Measurements from ENCODE around the gene CLUH.

DNA sequence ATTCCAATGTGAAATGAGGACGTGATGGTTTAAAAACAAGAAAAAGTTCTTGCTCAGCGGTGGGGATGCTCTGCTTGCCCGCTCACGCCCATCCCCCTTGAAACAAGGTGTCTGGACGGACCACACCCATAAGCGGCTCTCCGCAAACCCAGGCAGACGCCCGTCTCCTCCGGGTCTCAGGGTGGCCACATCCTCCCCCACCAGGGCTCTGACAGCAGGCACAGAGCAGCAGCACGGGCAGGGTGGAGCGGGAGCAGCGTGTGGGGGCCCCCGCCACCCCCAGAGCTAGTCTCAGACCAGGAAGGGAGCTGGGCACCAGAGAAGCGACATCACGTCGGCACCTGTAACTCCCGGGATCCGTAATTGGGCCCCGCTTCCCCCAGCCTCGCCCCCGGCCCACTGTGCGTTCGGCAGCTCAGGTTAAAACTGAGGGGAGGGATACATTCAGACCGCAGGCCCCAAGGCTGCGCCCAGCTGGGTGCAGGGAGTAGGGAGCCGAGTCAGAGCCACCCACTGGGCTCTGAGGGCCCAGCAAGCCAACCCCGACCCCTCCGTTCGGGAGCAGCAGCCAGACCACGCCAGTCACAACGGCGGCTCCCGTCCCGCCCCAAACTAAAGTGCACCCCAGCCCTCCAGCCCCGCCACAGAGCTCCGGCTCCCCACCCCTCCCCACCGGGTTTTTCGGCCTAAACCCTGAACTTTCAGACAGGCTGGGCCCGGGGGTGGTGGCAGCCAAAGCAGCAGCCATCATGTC, 22.0 kb downstream of the CLUH start:
- TF ChIP-seq, protein P1, sequence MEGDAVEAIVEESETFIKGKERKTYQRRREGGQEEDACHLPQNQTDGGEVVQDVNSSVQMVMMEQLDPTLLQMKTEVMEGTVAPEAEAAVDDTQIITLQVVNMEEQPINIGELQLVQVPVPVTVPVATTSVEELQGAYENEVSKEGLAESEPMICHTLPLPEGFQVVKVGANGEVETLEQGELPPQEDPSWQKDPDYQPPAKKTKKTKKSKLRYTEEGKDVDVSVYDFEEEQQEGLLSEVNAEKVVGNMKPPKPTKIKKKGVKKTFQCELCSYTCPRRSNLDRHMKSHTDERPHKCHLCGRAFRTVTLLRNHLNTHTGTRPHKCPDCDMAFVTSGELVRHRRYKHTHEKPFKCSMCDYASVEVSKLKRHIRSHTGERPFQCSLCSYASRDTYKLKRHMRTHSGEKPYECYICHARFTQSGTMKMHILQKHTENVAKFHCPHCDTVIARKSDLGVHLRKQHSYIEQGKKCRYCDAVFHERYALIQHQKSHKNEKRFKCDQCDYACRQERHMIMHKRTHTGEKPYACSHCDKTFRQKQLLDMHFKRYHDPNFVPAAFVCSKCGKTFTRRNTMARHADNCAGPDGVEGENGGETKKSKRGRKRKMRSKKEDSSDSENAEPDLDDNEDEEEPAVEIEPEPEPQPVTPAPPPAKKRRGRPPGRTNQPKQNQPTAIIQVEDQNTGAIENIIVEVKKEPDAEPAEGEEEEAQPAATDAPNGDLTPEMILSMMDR (IDR thresholded peaks at IDR 0.05; ENCODE audit: low read length) = no peak
- TF ChIP-seq EZH2 (optimal IDR thresholded peaks at IDR 0.05; ENCODE audit: low read depth, low read length) (no peak), EZH2phosphoT487 (IDR thresholded peaks at IDR 0.05; ENCODE audit: low read length) (no peak)

All from MM.1S (cell line).